Measurements from ENCODE around the gene GARNL3.

GARNL3 gene

DNA sequence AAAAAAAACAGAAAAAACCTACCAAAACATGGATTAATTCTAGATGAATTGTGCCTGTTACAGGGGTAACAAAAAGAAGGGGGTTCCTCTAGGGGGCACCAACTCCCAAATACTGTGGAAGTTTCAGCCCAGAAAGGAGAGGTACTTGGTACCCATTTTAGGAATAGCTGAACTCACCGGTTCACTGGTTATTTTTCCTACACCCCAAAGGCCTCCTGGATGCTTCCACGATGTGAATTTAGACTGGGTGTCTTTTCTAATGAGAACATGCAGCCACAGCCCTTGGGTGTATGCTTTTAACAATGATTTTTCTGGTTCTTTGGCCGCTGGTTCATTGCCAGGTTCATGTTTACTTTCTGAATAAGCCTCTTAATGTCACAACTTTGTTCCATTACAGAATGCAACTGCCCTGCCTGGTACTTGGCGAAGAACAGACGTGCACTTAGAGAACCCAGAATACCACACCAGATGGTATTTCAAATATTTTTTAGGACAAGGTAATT, 46.7 kb downstream of the GARNL3 start:
- Histone ChIP-seq H3K79me2 (ENCODE audit: control insufficient read depth, insufficient read depth, low read length) (no peaks in the 10 kb centered on the region), H3K23ac (ENCODE audit: low read length) (no peak overlapping the region), H3K27me3 (ENCODE audit: insufficient read depth, low read length, poor library complexity) (no peaks in the 10 kb centered on the region), H2AK5ac (ENCODE audit: low read length) (no peak overlapping the region), H3K4ac (ENCODE audit: low read depth, low read length) (no peak overlapping the region), H3K4me3 (ENCODE audit: low read length) (no peak overlapping the region), H2BK15ac (replicated peaks; ENCODE audit: low read depth) (no peak overlapping the region), H4K5ac (ENCODE audit: low read length) (no peak overlapping the region), H3K4me2 (ENCODE audit: low read length) (no peak overlapping the region), H3K36me3 (ENCODE audit: control insufficient read depth, insufficient read depth, low read length) (no peaks in the 10 kb centered on the region), H2BK120ac (ENCODE audit: low read depth, low read length) (no peak overlapping the region), H3K56ac (ENCODE audit: low read length) (no peak overlapping the region), H3K79me1 (ENCODE audit: low read length) (no peaks in the 10 kb centered on the region), H3K9ac (ENCODE audit: low read length) (no peak overlapping the region), H3K27ac (ENCODE audit: low read depth, low read length) (no peak overlapping the region), H3K18ac (ENCODE audit: low read length) (no peak overlapping the region), H3K4me1 (ENCODE audit: control insufficient read depth, low read depth, low read length) (no peaks in the 10 kb centered on the region), H4K8ac (ENCODE audit: low read depth, low read length) (no peak overlapping the region), H2BK5ac (ENCODE audit: low read length) (no peak overlapping the region)
- DNase-seq = peak; percentile 14
- no CpG with 5 or more reads among the region's 5 CpGs for WGBS (ENCODE audit: extremely low coverage, insufficient coverage, low lambda C conversion rate)

DNA sequence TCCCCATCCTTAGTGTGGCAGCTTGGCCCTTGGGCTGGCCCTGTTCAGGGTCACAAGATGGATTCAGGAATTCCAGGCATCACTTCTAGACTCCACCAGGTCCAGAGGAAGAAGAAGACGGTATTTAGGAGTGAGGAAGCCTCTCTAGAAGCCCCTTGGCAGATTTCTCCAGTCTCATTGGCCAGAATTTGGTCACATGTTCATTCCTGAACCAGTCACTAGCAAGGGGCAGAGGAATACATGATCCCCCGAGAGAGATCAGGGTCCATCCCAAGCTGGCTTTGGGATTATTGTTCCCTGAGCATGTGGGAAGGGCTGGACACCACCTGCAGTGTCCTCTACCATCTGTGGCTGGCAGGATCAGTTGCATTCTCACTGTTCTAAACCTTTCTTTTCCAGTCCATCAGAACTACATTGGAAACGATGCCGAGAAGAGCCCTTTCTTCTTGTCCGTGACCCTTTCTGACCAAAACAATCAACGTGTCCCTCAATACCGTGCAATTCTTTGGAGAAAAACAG, 48.5 kb downstream of the GARNL3 start:
- Histone ChIP-seq H4K8ac (ENCODE audit: low read depth, low read length) (no peak overlapping the region), H3K79me1 (ENCODE audit: low read length) (no peaks in the 10 kb centered on the region), H3K36me3 (ENCODE audit: control insufficient read depth, insufficient read depth, low read length) (no peaks in the 10 kb centered on the region), H3K4me1 (ENCODE audit: control insufficient read depth, low read depth, low read length) (no peaks in the 10 kb centered on the region), H3K4me3 (ENCODE audit: low read length) (no peak overlapping the region), H3K9ac (ENCODE audit: low read length) (no peak overlapping the region), H2BK15ac (replicated peaks; ENCODE audit: low read depth) (no peak overlapping the region), H3K27me3 (ENCODE audit: insufficient read depth, low read length, poor library complexity) (no peaks in the 10 kb centered on the region), H3K18ac (ENCODE audit: low read length) (no peak overlapping the region), H3K56ac (ENCODE audit: low read length) (no peak overlapping the region), H2AK5ac (ENCODE audit: low read length) (no peak overlapping the region), H3K23ac (ENCODE audit: low read length) (no peak overlapping the region), H3K4me2 (ENCODE audit: low read length) (no peak overlapping the region), H3K4ac (ENCODE audit: low read depth, low read length) (no peak overlapping the region), H2BK120ac (ENCODE audit: low read depth, low read length) (no peak overlapping the region), H3K79me2 (ENCODE audit: control insufficient read depth, insufficient read depth, low read length) (no peaks in the 10 kb centered on the region), H3K27ac (ENCODE audit: low read depth, low read length) (no peak overlapping the region), H2BK5ac (ENCODE audit: low read length) (no peak overlapping the region), H4K5ac (ENCODE audit: low read length) (no peak overlapping the region)
- WGBS (ENCODE audit: extremely low coverage, insufficient coverage, low lambda C conversion rate) = no CpG with 5 or more reads among the region's 7 CpGs
- no peak for DNase-seq

- no peaks in the 10 kb centered on the region for H3K79me2 ChIP-seq (ENCODE audit: control insufficient read depth, insufficient read depth, low read length)
- H3K36me3 ChIP-seq (ENCODE audit: control insufficient read depth, insufficient read depth, low read length) = no peaks in the 10 kb centered on the region
- DNase-seq = no peak
- no CpG with 5 or more reads among the region's 2 CpGs for WGBS (ENCODE audit: extremely low coverage, insufficient coverage, low lambda C conversion rate)
- H2BK15ac ChIP-seq (replicated peaks; ENCODE audit: low read depth) = no peak overlapping the region
- no peaks in the 10 kb centered on the region for H3K4me1 ChIP-seq (ENCODE audit: control insufficient read depth, low read depth, low read length)
- no peak overlapping the region for H4K8ac ChIP-seq (ENCODE audit: low read depth, low read length)
- no peak overlapping the region for H3K4me3 ChIP-seq (ENCODE audit: low read length)
- no peak overlapping the region for H3K18ac ChIP-seq (ENCODE audit: low read length)
- H3K4me2 ChIP-seq (ENCODE audit: low read length) = no peak overlapping the region
- H4K5ac ChIP-seq (ENCODE audit: low read length) = no peak overlapping the region
- no peaks in the 10 kb centered on the region for H3K79me1 ChIP-seq (ENCODE audit: low read length)
- H3K4ac ChIP-seq (ENCODE audit: low read depth, low read length) = no peak overlapping the region
- H3K56ac ChIP-seq (ENCODE audit: low read length) = no peak overlapping the region
- no peak overlapping the region for H3K23ac ChIP-seq (ENCODE audit: low read length)
- H2BK5ac ChIP-seq (ENCODE audit: low read length) = no peak overlapping the region
- no peak overlapping the region for H3K27ac ChIP-seq (ENCODE audit: low read depth, low read length)
- no peak overlapping the region for H3K9ac ChIP-seq (ENCODE audit: low read length)
- H2AK5ac ChIP-seq (ENCODE audit: low read length) = no peak overlapping the region
- H3K27me3 ChIP-seq (ENCODE audit: insufficient read depth, low read length, poor library complexity) = no peaks in the 10 kb centered on the region
- H2BK120ac ChIP-seq (ENCODE audit: low read depth, low read length) = no peak overlapping the region
Observed at GRCh38 chr9:127314911-127315310, 50.3 kb downstream of the GARNL3 start.

GRCh38 chr9:127316586-127317323, 52.2 kb downstream of the GARNL3 start:
- no CpG with 5 or more reads among the region's 5 CpGs for WGBS (ENCODE audit: extremely low coverage, insufficient coverage, low lambda C conversion rate)
- H3K27me3 ChIP-seq (ENCODE audit: insufficient read depth, low read length, poor library complexity) = no peaks in the 10 kb centered on the region

DNA sequence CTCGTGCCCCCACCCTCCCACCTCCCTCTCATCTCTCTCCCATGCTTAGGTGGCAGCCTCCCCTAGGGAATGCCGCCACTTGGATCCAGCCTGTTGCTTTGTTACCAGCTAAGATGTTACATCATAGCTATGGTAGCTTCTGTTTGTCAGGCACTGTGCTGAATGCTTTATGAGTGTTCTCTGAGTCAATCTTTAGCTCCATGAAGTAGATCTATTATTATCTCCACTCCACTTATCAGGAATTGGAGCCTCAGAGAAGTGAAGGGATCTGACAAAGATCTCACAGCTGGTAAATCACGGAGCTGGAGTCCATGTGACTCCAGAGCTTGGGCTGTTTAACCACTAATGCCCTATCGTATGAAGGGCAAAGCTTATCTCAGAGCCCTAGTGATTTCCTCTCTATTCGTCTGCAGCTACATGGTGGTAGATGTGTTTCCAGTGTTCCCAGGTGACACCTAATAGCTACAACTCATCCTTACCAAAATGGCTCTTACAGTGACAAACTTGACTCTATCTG, 54.1 kb downstream of the GARNL3 start:
- Histone ChIP-seq H2BK5ac (ENCODE audit: low read length) (no peak overlapping the region), H3K9ac (ENCODE audit: low read length) (no peak overlapping the region), H4K5ac (ENCODE audit: low read length) (no peak overlapping the region), H3K36me3 (ENCODE audit: control insufficient read depth, insufficient read depth, low read length) (no peaks in the 10 kb centered on the region), H3K4ac (ENCODE audit: low read depth, low read length) (no peak overlapping the region), H3K4me2 (ENCODE audit: low read length) (no peak overlapping the region), H2BK15ac (replicated peaks; ENCODE audit: low read depth) (no peak overlapping the region), H2BK120ac (ENCODE audit: low read depth, low read length) (no peak overlapping the region), H3K79me1 (ENCODE audit: low read length) (no peaks in the 10 kb centered on the region), H3K4me1 (ENCODE audit: control insufficient read depth, low read depth, low read length) (no peaks in the 10 kb centered on the region), H3K56ac (ENCODE audit: low read length) (no peak overlapping the region), H3K18ac (ENCODE audit: low read length) (no peak overlapping the region), H3K27me3 (ENCODE audit: insufficient read depth, low read length, poor library complexity) (no peaks in the 10 kb centered on the region), H2AK5ac (ENCODE audit: low read length) (no peak overlapping the region), H3K79me2 (ENCODE audit: control insufficient read depth, insufficient read depth, low read length) (no peaks in the 10 kb centered on the region), H3K4me3 (ENCODE audit: low read length) (no peak overlapping the region), H3K27ac (ENCODE audit: low read depth, low read length) (no peak overlapping the region), H4K8ac (ENCODE audit: low read depth, low read length) (no peak overlapping the region), H3K23ac (ENCODE audit: low read length) (no peak overlapping the region)
- DNase-seq = no peak
- WGBS (ENCODE audit: extremely low coverage, insufficient coverage, low lambda C conversion rate) = no CpG with 5 or more reads among the region's 5 CpGs

More at GRCh38 chr9:127316586-127317323, 52.2 kb downstream of the GARNL3 start:
- H3K27ac ChIP-seq (ENCODE audit: low read depth, low read length) = no peak overlapping the region
- H3K56ac ChIP-seq (ENCODE audit: low read length) = no peak overlapping the region
- no peak overlapping the region for H2BK5ac ChIP-seq (ENCODE audit: low read length)
- H3K18ac ChIP-seq (ENCODE audit: low read length) = no peak overlapping the region
- no peak overlapping the region for H4K5ac ChIP-seq (ENCODE audit: low read length)
- H3K23ac ChIP-seq (ENCODE audit: low read length) = no peak overlapping the region
- H3K79me1 ChIP-seq (ENCODE audit: low read length) = no peaks in the 10 kb centered on the region
- H3K36me3 ChIP-seq (ENCODE audit: control insufficient read depth, insufficient read depth, low read length) = no peaks in the 10 kb centered on the region
- no peak overlapping the region for H2BK120ac ChIP-seq (ENCODE audit: low read depth, low read length)
- no peak overlapping the region for H3K4me3 ChIP-seq (ENCODE audit: low read length)
- H3K4me1 ChIP-seq (ENCODE audit: control insufficient read depth, low read depth, low read length) = no peaks in the 10 kb centered on the region
- no peak for DNase-seq
- no peak overlapping the region for H3K4me2 ChIP-seq (ENCODE audit: low read length)
- no peak overlapping the region for H3K4ac ChIP-seq (ENCODE audit: low read depth, low read length)
- no peak overlapping the region for H3K9ac ChIP-seq (ENCODE audit: low read length)
- H2AK5ac ChIP-seq (ENCODE audit: low read length) = no peak overlapping the region
- no peak overlapping the region for H2BK15ac ChIP-seq (replicated peaks; ENCODE audit: low read depth)
- H3K79me2 ChIP-seq (ENCODE audit: control insufficient read depth, insufficient read depth, low read length) = no peaks in the 10 kb centered on the region
- no peak overlapping the region for H4K8ac ChIP-seq (ENCODE audit: low read depth, low read length)
